ENCODE results near the gene CAMTA1. TPM values are rescaled to one million over a fixed set of nuclear protein-coding genes. Genes with fewer than 3 reads are reported as not detected.
A peak's percentile ranks its signal among the peaks of the same experiment; 100 is the strongest.

CAMTA1 gene
- total and polyA plus RNA-seq, 9 of the 15 experiments (the other 6 are each of a cell fraction or from before 2014, with no cell fraction given) = 43.9 to 161 (median 65.9) TPM

DNA sequence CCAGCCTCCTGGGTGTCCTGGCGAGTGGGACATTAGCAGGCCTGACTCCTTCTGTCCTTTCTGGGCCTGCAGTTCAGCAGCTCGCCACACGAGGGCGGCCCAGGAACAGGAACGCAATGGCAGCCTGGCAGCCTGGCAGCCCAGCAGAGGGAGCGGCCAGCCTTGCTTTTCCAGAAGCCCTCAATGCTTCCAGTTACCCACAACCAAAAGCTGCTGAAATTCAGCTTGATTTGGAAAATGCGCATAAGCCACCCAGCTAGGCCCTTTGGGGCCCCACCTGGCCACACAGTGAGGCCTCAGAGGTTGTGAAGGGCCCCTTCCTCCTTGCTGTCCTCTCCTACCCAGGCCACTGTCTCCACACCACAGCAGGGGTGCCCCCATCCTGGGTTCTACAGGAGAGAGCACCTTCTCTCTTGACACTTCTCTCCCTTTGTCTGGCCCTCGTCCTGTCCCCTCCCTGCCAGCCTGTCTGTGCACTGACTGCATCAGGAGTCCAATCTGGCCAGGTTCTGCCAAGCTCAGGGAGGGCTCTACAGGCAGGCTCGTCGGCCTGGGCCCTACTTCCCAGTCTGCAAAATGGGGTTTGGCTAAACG is 882.5 kb downstream of the CAMTA1 start:
- H3K4me2 ChIP-seq (ENCODE audit: insufficient read depth, low read length) = no peak overlapping the region
- peaks cover 27 to 58% of the 10 kb centered on the region in 2 experiments; a peak in 4 of 5 replicates for H3K27me3 ChIP-seq (ENCODE audit: control insufficient read depth in 2 of 2, insufficient read depth in 2 of 2, low read length in 2 of 2)
- intact Hi-C loops (cut with micrococcal nuclease) (loop anchor here (1.0 to 5.0 kb wide), 4 partner anchors 85 to 680 kb away; no protein-coding TSS in a partner anchor), in situ Hi-C loops (cut with MboI) (loop anchor here (10.0 to 25.0 kb wide), 2 partner anchors 347 to 645 kb away; partner anchors contain the start of gene SLC45A1)
- peak; percentile 85 for ATAC-seq
- H3K9me3 ChIP-seq (replicated peaks; ENCODE audit: control insufficient read depth, insufficient read depth, low read depth, low read length) = no peaks in the 10 kb centered on the region
- H4K20me1 ChIP-seq (replicated peaks; ENCODE audit: control insufficient read depth, insufficient read depth, low read length) = peaks cover 24% of the 10 kb centered on the region
- H3K4me1 ChIP-seq (replicated peaks in 1 of 2; ENCODE audit: control insufficient read depth in 2 of 2, insufficient read depth in 2 of 2, low read length in 2 of 2) = peaks cover 0 to 35% of the 10 kb centered on the region in 2 experiments; a peak in 2 of 5 replicates
- CTCF ChIA-PET (ENCODE audit: low intra/inter-chr PET ratio) = interaction anchor here (0.6 to 5.0 kb wide), 8 partner anchors 84 to 681 kb away, joined by 3 to 58 read pairs (median 10); no protein-coding TSS in a partner anchor
- POLR2A ChIA-PET = interaction anchor here (0.6 to 0.7 kb wide), 2 partner anchors 15 to 30 kb away, joined by 3 read pairs; no protein-coding TSS in a partner anchor
- 0% methylated on average over 11 of the region's 11 CpGs for whole genome bisulfite sequencing (ENCODE audit: insufficient coverage, low coverage, missing lambda C conversion rate)
- peak; percentile 96 for FAIRE-seq
- H3K4me3 ChIP-seq = no peak overlapping the region
- H3K79me2 ChIP-seq (ENCODE audit: control insufficient read depth, insufficient read depth, low read length) = no peaks in the 10 kb centered on the region
- H3K36me3 ChIP-seq (ENCODE audit: control insufficient read depth, insufficient read depth, low read length) = no peaks in the 10 kb centered on the region
- BruUV-seq (replicated peaks) = no TSS peak
- H3K9ac ChIP-seq (ENCODE audit: insufficient read depth in 1 of 2, low read depth in 2 of 2, low read length in 2 of 2) = no peak overlapping the region; a peak in 1 of 4 replicates
- peak; percentile 82 to 85 (median 84) for DNase-seq (ENCODE audit: extremely low read depth in 1 of 4, low spot score in 3 of 4)
- H3K9me1 ChIP-seq (ENCODE audit: control insufficient read depth, insufficient read depth, low read length) = no peaks in the 10 kb centered on the region
- no peak overlapping the region for H3K27ac ChIP-seq (ENCODE audit: extremely low read depth, low read depth, low read length)
- no peak overlapping the region for H2AFZ ChIP-seq (ENCODE audit: low read depth, low read length)
- TF ChIP-seq MYNN (IDR thresholded peaks at IDR 0.05) (peak; percentile 79), MYNN (CRISPR knock-in tag; IDR thresholded peaks at IDR 0.05) (no peak), MAZ (CRISPR knock-in tag; conservative IDR thresholded peaks at IDR 0.05 in 1 of 2, IDR thresholded peaks at IDR 0.05 in 1 of 2) (0 out of 4 replicates have a peak, but pooled peaks of 1 of the 2 experiments have one; percentile 38), ZNF174 (CRISPR knock-in tag; IDR thresholded peaks at IDR 0.05) (no peak), TEAD4 (IDR thresholded peaks at IDR 0.05; ENCODE audit: low read length) (no peak), TEAD4 (CRISPR knock-in tag; IDR thresholded peaks at IDR 0.05; ENCODE audit: borderline replicate concordance) (0 out of 2 replicates have a peak, but pooled peaks have one; percentile 21), ARID2 (IDR thresholded peaks at IDR 0.05) (peak; percentile 79)
- TF ChIP-seq, protein P1, sequence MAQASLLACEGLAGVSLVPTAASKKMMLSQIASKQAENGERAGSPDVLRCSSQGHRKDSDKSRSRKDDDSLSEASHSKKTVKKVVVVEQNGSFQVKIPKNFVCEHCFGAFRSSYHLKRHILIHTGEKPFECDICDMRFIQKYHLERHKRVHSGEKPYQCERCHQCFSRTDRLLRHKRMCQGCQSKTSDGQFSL (CRISPR knock-in tag; IDR thresholded peaks at IDR 0.05) = 0 out of 2 replicates have a peak, but pooled peaks have one; percentile 34
- TF ChIP-seq, protein P1 (tag; IDR thresholded peaks at IDR 0.05) = no peak
- TF ChIP-seq, protein P2, sequence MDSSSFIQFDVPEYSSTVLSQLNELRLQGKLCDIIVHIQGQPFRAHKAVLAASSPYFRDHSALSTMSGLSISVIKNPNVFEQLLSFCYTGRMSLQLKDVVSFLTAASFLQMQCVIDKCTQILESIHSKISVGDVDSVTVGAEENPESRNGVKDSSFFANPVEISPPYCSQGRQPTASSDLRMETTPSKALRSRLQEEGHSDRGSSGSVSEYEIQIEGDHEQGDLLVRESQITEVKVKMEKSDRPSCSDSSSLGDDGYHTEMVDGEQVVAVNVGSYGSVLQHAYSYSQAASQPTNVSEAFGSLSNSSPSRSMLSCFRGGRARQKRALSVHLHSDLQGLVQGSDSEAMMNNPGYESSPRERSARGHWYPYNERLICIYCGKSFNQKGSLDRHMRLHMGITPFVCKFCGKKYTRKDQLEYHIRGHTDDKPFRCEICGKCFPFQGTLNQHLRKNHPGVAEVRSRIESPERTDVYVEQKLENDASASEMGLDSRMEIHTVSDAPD (CRISPR knock-in tag; IDR thresholded peaks at IDR 0.05) = no peak
